ENCODE results near the gene TRAPPC13. TPM values are rescaled to one million over a fixed set of nuclear protein-coding genes. Genes with fewer than 3 reads are reported as not detected.

Gene TRAPPC13, protein sequence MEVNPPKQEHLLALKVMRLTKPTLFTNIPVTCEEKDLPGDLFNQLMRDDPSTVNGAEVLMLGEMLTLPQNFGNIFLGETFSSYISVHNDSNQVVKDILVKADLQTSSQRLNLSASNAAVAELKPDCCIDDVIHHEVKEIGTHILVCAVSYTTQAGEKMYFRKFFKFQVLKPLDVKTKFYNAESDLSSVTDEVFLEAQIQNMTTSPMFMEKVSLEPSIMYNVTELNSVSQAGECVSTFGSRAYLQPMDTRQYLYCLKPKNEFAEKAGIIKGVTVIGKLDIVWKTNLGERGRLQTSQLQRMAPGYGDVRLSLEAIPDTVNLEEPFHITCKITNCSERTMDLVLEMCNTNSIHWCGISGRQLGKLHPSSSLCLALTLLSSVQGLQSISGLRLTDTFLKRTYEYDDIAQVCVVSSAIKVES
- 7.3 and 7.6 TPM in 2 replicates for total RNA-seq

DNA sequence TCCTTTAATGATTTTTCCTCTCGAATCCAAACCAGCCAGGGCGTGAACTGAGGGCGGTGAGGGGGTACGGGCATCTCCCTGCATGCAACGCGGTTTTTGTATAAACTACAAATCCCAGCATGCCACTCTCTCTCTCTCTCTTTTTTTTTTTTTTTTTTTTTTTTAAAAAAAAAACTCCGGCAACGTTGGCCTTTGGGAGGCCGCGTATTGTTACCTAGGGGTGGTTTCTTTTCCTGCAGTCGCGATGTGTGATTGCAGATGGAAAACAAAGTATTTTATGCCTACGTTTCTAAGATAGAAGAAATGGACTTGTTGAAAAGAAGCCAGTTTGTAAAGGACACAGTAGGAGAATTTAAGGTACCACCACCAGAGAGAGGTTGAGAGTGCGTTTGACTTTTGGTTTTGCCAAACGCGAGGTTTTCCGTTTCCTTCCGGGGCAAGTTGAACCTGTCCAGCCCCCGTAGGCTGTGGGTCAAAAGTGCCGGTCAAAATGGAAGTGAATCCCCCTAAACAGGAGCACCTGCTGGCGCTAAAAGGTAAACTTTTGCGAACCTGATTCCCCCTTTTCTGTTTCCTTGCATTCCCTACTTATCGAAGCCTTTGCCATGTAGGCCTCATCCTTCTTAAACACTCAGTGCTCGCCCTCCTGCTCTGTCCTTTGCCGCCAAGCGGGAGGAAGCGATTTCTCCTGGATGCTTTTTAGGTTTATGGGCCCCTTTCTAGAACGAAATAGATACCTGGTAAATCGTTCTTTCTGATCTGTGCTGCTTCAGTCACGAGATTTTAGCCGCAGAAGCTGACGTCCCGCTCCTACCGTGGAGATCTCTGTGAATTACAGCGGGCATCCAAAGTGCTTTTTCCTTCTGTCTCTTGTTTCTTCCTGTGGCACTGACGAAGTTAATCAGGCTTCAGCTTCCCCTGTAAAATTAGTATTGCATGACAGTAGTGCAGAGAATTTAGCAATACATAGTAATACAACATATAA is at the start of gene TRAPPC13, which contains the start of gene SHLD3:
TSS of gene TRAPPC13 (plus strand) at position 457 of the 985 bp plus-strand sequence. CDS start at position 491, 34 bp downstream.
TSS of gene SHLD3 (plus strand) at position 457 of the 985 bp plus-strand sequence. CDS start 4,561 bp downstream, outside the sequence.

DNA sequence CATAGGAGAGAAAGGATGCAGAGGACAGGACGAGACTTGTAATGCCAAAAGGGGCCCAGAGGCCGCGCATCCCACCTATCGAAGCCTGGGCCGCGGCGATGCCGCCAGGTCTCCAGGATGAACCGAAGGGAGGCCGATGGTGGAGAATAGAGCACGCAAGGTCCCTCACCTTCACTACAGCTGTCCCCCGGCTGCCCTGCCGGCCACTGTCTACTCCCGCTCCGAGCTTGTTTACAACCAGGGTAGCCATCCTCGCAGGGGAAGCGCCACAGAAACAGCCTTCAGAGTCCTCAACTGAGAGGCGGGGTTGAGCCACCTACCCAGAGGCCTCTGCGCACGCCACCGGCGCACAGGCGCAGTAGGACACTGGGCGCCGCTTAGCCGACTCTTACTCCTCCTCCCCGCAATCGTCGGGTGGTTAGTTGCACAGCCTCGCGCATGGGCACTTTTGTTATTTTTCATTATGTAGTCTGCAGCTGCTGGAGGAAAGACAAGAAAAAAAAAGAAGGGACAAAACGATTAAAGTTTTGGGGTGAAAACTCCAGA is 729 bp upstream of the TRAPPC13 start, which contains the start of gene TRIM23:
TSS of gene TRIM23 (minus strand) at position 309 of the 546 bp plus-strand sequence. CDS start at position 250, 59 bp downstream.

Other genes with a start within 250 kb of the TRAPPC13 start
- 1.7 and 2.9 TPM in 2 replicates for gene ADAMTS6, start 143.1 kb upstream of the TRAPPC13 start, total RNA-seq
- 1.6 and 6.3 TPM in 2 replicates for gene CENPK, start 61.9 kb upstream of the TRAPPC13 start, total RNA-seq
- gene PPWD1, start 61.7 kb upstream of the TRAPPC13 start, total RNA-seq, result 17.9 and 23.2 TPM in 2 replicates
- 8.1 and 10.9 TPM in 2 replicates for gene TRIM23, start 694 bp upstream of the TRAPPC13 start, total RNA-seq
- 0.81 and 3.7 TPM in 2 replicates for gene SHLD3, start within 50 bp of the TRAPPC13 start, total RNA-seq
- gene SGTB, start 97.1 kb downstream of the TRAPPC13 start, total RNA-seq, result 11.0 and 11.2 TPM in 2 replicates
- 10.1 and 21.2 TPM in 2 replicates for gene NLN, start 97.2 kb downstream of the TRAPPC13 start, total RNA-seq